ENCODE results near the gene ERCC2. TPM values are rescaled to one million over a fixed set of nuclear protein-coding genes. Genes with fewer than 3 reads are reported as not detected.

ERCC2 gene
- total RNA-seq, 1 experiment from 2014 or later = 58.9 TPM

GRCh38 chr19:45380107-45380506, 9.7 kb upstream of the ERCC2 start:
- Histone ChIP-seq H3K79me2 (ENCODE audit: insufficient read depth, low read length) (no peaks in the 10 kb centered on the region), H3K4me2 (ENCODE audit: low read length) (no peak overlapping the region), H3K9ac (ENCODE audit: low read length) (no peak overlapping the region), H2AFZ (ENCODE audit: low read depth, low read length, poor library complexity, severe bottlenecking) (no peak overlapping the region), H3K4me1 (ENCODE audit: control insufficient read depth in 1 of 2, insufficient read depth in 2 of 2, low read length in 2 of 2) (peaks cover 9 to 20% of the 10 kb centered on the region in 2 experiments), H3K27ac (ENCODE audit: low read depth, low read length) (no peak overlapping the region), H3K36me3 (ENCODE audit: control insufficient read depth in 1 of 2, insufficient read depth in 2 of 2, low read length in 2 of 2) (no peaks in the 10 kb centered on the region; a peak in 1 of 4 replicates), H4K20me1 (ENCODE audit: insufficient read depth) (no peaks in the 10 kb centered on the region), H3K9me2 (ENCODE audit: insufficient read depth) (no peaks in the 10 kb centered on the region), H3K4me3 (replicated peaks in 1 of 2; ENCODE audit: low read depth in 1 of 2, low read length in 2 of 2) (no peak overlapping the region), H3K27me3 (ENCODE audit: insufficient read depth, low read length) (no peaks in the 10 kb centered on the region), H3K9me3 (ENCODE audit: control insufficient read depth in 1 of 2, insufficient read depth in 1 of 2, low read depth in 1 of 2, low read length in 2 of 2) (no peaks in the 10 kb centered on the region)
- DNase-seq (ENCODE audit: low read depth, low spot score) (no peak), ATAC-seq (no peak)
- ChIA-PET POLR2A (interaction anchor here (0.5 kb wide), 1 partner anchor 35 kb away, joined by 3 read pairs; no protein-coding TSS in a partner anchor), CTCF (no interaction called here), RAD21 (ENCODE audit: low non-redundant PET in 1 of 2, low total read pairs in 2 of 2, uncharacterized antibody in 2 of 2, unreplicated experiment in 2 of 2) (no interaction called here)
- TF ChIP-seq CEBPB (IDR thresholded peaks at IDR 0.05; ENCODE audit: low read depth) (no peak), SIN3A (IDR thresholded peaks at IDR 0.05; ENCODE audit: low read depth) (no peak), RAD21 (IDR thresholded peaks at IDR 0.05; ENCODE audit: low read depth) (no peak), SP1 (IDR thresholded peaks at IDR 0.05; ENCODE audit: low read depth) (no peak), ZNF274 (IDR thresholded peaks at IDR 0.05; ENCODE audit: low read depth, low read length) (no peak), ATF3 (IDR thresholded peaks at IDR 0.05) (no peak), CTCF (IDR thresholded peaks at IDR 0.05 in 2 of 3, conservative IDR thresholded peaks at IDR 0.05 in 1 of 3; ENCODE audit: borderline replicate concordance in 1 of 3, insufficient read depth in 1 of 3, low read depth in 2 of 3, low read length in 2 of 3) (no peak), EZH2phosphoT487 (IDR thresholded peaks at IDR 0.05; ENCODE audit: borderline replicate concordance) (no peak), POLR2AphosphoS5 (IDR thresholded peaks at IDR 0.05; ENCODE audit: low read depth, low read length) (no peak), FOSL1 (IDR thresholded peaks at IDR 0.05; ENCODE audit: low read depth) (no peak), TCF7L2 (IDR thresholded peaks at IDR 0.05; ENCODE audit: borderline replicate concordance, extremely low read depth, insufficient read depth, insufficient read length) (no peak), JUND (IDR thresholded peaks at IDR 0.05) (no peak), ZFX (IDR thresholded peaks at IDR 0.05) (no peak), POLR2A (IDR thresholded peaks at IDR 0.05; ENCODE audit: borderline replicate concordance, extremely low read depth, insufficient read depth, insufficient read length) (no peak)
- BruUV-seq (replicated peaks) = no TSS peak
- intact Hi-C loops (cut with micrococcal nuclease) = no loop called here
